Measurements from ENCODE around the gene KCNQ2. TPM values are rescaled to one million over a fixed set of nuclear protein-coding genes. Genes with fewer than 3 reads are reported as not detected.

Gene KCNQ2
- total and polyA plus RNA-seq, 2 experiments from 2014 or later = 68.5 to 92.4 TPM

- H3K27me3 Mint-ChIP-seq (ENCODE audit: insufficient read depth, low read depth, poor library complexity) = peaks cover 17% of the 10 kb centered on the region
These were observed 5.6 kb downstream of the KCNQ2 start for GRCh38 chr20:63466861-63467260.

More at GRCh38 chr20:63466861-63467260, 5.6 kb downstream of the KCNQ2 start:
- no peak overlapping the region; the same call in 2 of the 3 replicates for H3K4me3 Mint-ChIP-seq
- TF ChIP-seq STAT1 (IDR thresholded peaks at IDR 0.05; ENCODE audit: unreplicated experiment) (no peak), ETS1 (IDR thresholded peaks at IDR 0.05) (no peak), ZNF114 (CRISPR knock-in tag; IDR thresholded peaks at IDR 0.05) (no peak), JUNB (IDR thresholded peaks at IDR 0.05; ENCODE audit: unreplicated experiment) (no peak), POLR2AphosphoS5 (IDR thresholded peaks at IDR 0.05; ENCODE audit: low read depth) (no peak), CREB1 (CRISPR knock-in tag; IDR thresholded peaks at IDR 0.05; ENCODE audit: low read depth) (no peak), ZNF462 (CRISPR knock-in tag; IDR thresholded peaks at IDR 0.05) (no peak), NANOG (IDR thresholded peaks at IDR 0.05; ENCODE audit: borderline replicate concordance) (no peak), EZH2phosphoT487 (IDR thresholded peaks at IDR 0.05; ENCODE audit: unreplicated experiment) (no peak), EZH2 (IDR thresholded peaks at IDR 0.05; ENCODE audit: low read depth, unreplicated experiment) (no peak), ZNF331 (CRISPR knock-in tag; IDR thresholded peaks at IDR 0.05; ENCODE audit: low read depth) (no peak), CTCF (conservative IDR thresholded peaks at IDR 0.05; ENCODE audit: low read depth in 2 of 2) (no peak)
- H3K27ac Mint-ChIP-seq = no peak overlapping the region
- peaks cover 88% of the 10 kb centered on the region for H3K79me2 ChIP-seq (replicated peaks; ENCODE audit: insufficient read depth)
- H3K4me2 ChIP-seq = no peak overlapping the region
- no peak for ATAC-seq
- no peaks in the 10 kb centered on the region; the same call in none of the 2 replicates for H4K20me1 ChIP-seq (replicated peaks; ENCODE audit: insufficient read depth)
- no peaks in the 10 kb centered on the region for H3K9me3 Mint-ChIP-seq
- peaks cover 7% of the 10 kb centered on the region; the same call in 1 of the 2 replicates for H3K4me1 ChIP-seq (ENCODE audit: insufficient read depth)
- DNase-seq (ENCODE audit: low spot score) = no peak
- H2AFZ ChIP-seq = no peak overlapping the region
- H3K27me3 ChIP-seq (ENCODE audit: insufficient read depth) = no peaks in the 10 kb centered on the region
- no peak overlapping the region for H3K27ac ChIP-seq (ENCODE audit: low read depth)
- no peak overlapping the region for H3K4me3 ChIP-seq
- H3K36me3 Mint-ChIP-seq (ENCODE audit: low read depth) = no peaks in the 10 kb centered on the region; the same call in 2 of the 3 replicates
- peaks cover 40% of the 10 kb centered on the region for H3K4me1 Mint-ChIP-seq
- no peaks in the 10 kb centered on the region for H3F3A ChIP-seq (replicated peaks; ENCODE audit: low read depth)
- H3K9me2 ChIP-seq (ENCODE audit: insufficient read depth) = no peaks in the 10 kb centered on the region
- H3K36me3 ChIP-seq (ENCODE audit: insufficient read depth) = no peaks in the 10 kb centered on the region

Measured in GM23338 (cell line).